Thyroid gland (tissue), 4 donors: ENCODE results near the gene ZNF200. TPM values are rescaled to one million over a fixed set of nuclear protein-coding genes. Genes with fewer than 3 reads are reported as not detected.

Source experiments
- DNase-seq, 2 donors: peaks; one replicate each; pipeline ENCODE4 v3.0.0-alpha.2; 2019
- H3K27ac ChIP-seq, 3 donors: fragments of 200-600 bp; sonication (generic); 1 replicate in 2 of 3; 2 replicates in 1 of 3; pipeline ENCODE4 v1.5.1; 2016 to 2019; ENCODE audit warnings: mild to moderate bottlenecking in 1 of 3, moderate library complexity in 1 of 3
- H3K27me3 ChIP-seq: fragments of 200-600 bp; sonication (generic); one replicate; pipeline ENCODE4 v1.5.1; 2019
- H3K36me3 ChIP-seq, 2 donors: fragments of 200-600 bp; sonication (generic); one replicate each; pipeline ENCODE4 v1.5.1; 2016 to 2019
- H3K4me1 ChIP-seq, 2 donors: fragments of 200-600 bp; sonication (generic); one replicate each; pipeline ENCODE4 v1.5.1; 2017 to 2019
- H3K4me3 ChIP-seq, 3 donors: fragments of 200-600 bp; sonication (generic); replicated peaks in 1 of 3; 1 replicate in 2 of 3; 2 replicates in 1 of 3; pipeline ENCODE4 v1.5.1; 2016; ENCODE audit warnings: mild to moderate bottlenecking in 1 of 3
- H3K9me3 ChIP-seq: fragments of 200-600 bp; sonication (generic); one replicate; pipeline ENCODE4 v1.5.1; 2017
- CTCF ChIP-seq, 6 experiments: fragments of 200-600 bp in 3 of 6; fragments of 450-650 bp in 3 of 6; sonication (generic) in 3 of 6; IDR thresholded peaks; one replicate each; pipeline ENCODE4 v1.5.1; 2016 to 2019; ENCODE audit warnings: antibody characterized with exemption in 6 of 6, mild to moderate bottlenecking in 2 of 6, inconsistent platforms in 1 of 6, moderate library complexity in 1 of 6
- POLR2A ChIP-seq, 2 donors: fragments of 450-650 bp; IDR thresholded peaks; one replicate each; pipeline ENCODE4 v1.6.1; 2017; ENCODE audit warnings: antibody characterized with exemption in 2 of 2, mild to moderate bottlenecking in 2 of 2, moderate library complexity in 1 of 2
- WGBS, 2 donors: methylation state at CpG; one replicate each; pipeline ENCODE4 v1.1.5; 2017; 5-methylcytosine and 5-hydroxymethylcytosine counted together
- intact Hi-C: fragments of 100-400 bp; cut with DNase I; formaldehyde crosslinking; loops from one replicate; pipeline ENCODE4 v1.15.1; 2023
- total RNA-seq, 4 donors: library from RNA; depleted of rRNA; stranded (reverse); fragments of >200 nt; gene quantifications; one replicate each; pipeline ENCODE4 v1.2.3, GENCODE V29; 2016

ZNF200 gene
- total RNA-seq, result 10 to 100 TPM in 2 of 4 donors, 1 to 10 TPM in 2; 6.4 to 10.8 (median 9.4) TPM

- WGBS, 2 donors, result 1% methylated on average over 27 to 29 of the region's 59 CpGs
These were observed at the start of gene ZNF200 for GRCh38 chr16:3234857-3235561. TSS of gene ZNF200 (minus strand) at chr16:3235158. CDS start at chr16:3233755, 1,403 bp downstream.

GRCh38 chr16:3283543-3284447 lies 48.8 kb upstream of the ZNF200 start:
- Histone ChIP-seq H3K9me3 (no peaks in the 10 kb centered on the region), H3K4me3 (peak overlapping the region; percentile 86 to 98 (median 91)), H3K36me3 (peaks cover 14 to 20% of the 10 kb centered on the region in 2 donors), H3K27ac (peak overlapping the region; percentile 94 to 99 (median 97)), H3K4me1 (peaks cover 14 to 21% of the 10 kb centered on the region in 2 donors), H3K27me3 (no peaks in the 10 kb centered on the region)
- 9 to 11% methylated on average over 12 to 18 of the region's 56 CpGs for WGBS, 2 donors
- no peak for DNase-seq
- TF ChIP-seq POLR2A (IDR thresholded peaks at IDR 0.05), result no peak
- TF ChIP-seq CTCF (IDR thresholded peaks at IDR 0.05), result peak in 1 of 6 experiments; percentile 9
- intact Hi-C loops, result loop anchor here (5.0 to 10.0 kb wide), 2 partner anchors 49 to 219 kb away; partner anchors contain the start of genes CLUAP1 and ZNF200

More at GRCh38 chr16:3234857-3235561, at the start of gene ZNF200:
- Histone ChIP-seq H3K36me3 (peaks cover 25 to 27% of the 10 kb centered on the region in 2 donors), H3K9me3 (no peaks in the 10 kb centered on the region), H3K27me3 (no peaks in the 10 kb centered on the region), H3K4me3 (peak within 1 kb of the TSS; percentile 34 to 93 (median 63)), H3K4me1 (peaks cover 8 to 11% of the 10 kb centered on the region in 2 donors), H3K27ac (peak within 1 kb of the TSS; percentile 86 to 93 (median 92))
- peak in 1 of 2 donors; percentile 49 for TF ChIP-seq POLR2A (IDR thresholded peaks at IDR 0.05)
- TF ChIP-seq CTCF (IDR thresholded peaks at IDR 0.05), result peak in 1 of 6 experiments; percentile 24
- peak; percentile 96 to 97 for DNase-seq
- intact Hi-C loops, result loop anchor here (10.0 kb wide), 1 partner anchor 50 kb away; the partner anchor contains the start of gene ZNF263

- Histone ChIP-seq H3K4me1 (peaks cover 14 to 21% of the 10 kb centered on the region in 2 donors), H3K27ac (peak within 1 kb of the TSS; percentile 94 to 99 (median 97)), H3K27me3 (no peaks in the 10 kb centered on the region), H3K4me3 (peak within 1 kb of the TSS; percentile 86 to 98 (median 91)), H3K36me3 (peaks cover 8 to 13% of the 10 kb centered on the region in 2 donors), H3K9me3 (no peaks in the 10 kb centered on the region)
- intact Hi-C loops, result loop anchor here (5.0 to 10.0 kb wide), 2 partner anchors 48 to 219 kb away; partner anchors contain the start of genes CLUAP1 and ZNF200
- WGBS, 2 donors, result 0 to 1% methylated on average over 32 to 33 of the region's 72 CpGs
- peak; percentile 95 to 96 for DNase-seq
- peak; percentile 36 to 63 for TF ChIP-seq POLR2A (IDR thresholded peaks at IDR 0.05)
- TF ChIP-seq CTCF (IDR thresholded peaks at IDR 0.05), result peak in 1 of 6 experiments; percentile 5
These were observed 48.0 kb upstream of the ZNF200 start, which contains the start of gene ZNF263 for GRCh38 chr16:3282730-3283542. TSS of gene ZNF263 (plus strand) at chr16:3283491. CDS start at chr16:3283819, 328 bp downstream.

GRCh38 chr16:3282103-3282729 lies 47.3 kb upstream of the ZNF200 start:
- 14 to 18% methylated on average over 23 to 29 of the region's 29 CpGs for WGBS, 2 donors
- Histone ChIP-seq H3K9me3 (no peaks in the 10 kb centered on the region), H3K4me3 (peak overlapping the region; percentile 32 to 98 (median 86)), H3K4me1 (peaks cover 14 to 21% of the 10 kb centered on the region in 2 donors), H3K36me3 (peaks cover 8 to 13% of the 10 kb centered on the region in 2 donors), H3K27me3 (no peaks in the 10 kb centered on the region), H3K27ac (peak overlapping the region; percentile 94 to 99 (median 97))
- no peak for DNase-seq
- no peak for TF ChIP-seq CTCF (IDR thresholded peaks at IDR 0.05)
- TF ChIP-seq POLR2A (IDR thresholded peaks at IDR 0.05), result no peak
- intact Hi-C loops, result loop anchor here (5.0 to 10.0 kb wide), 2 partner anchors 47 to 220 kb away; partner anchors contain the start of genes CLUAP1 and ZNF200
